Large intestine (tissue), 3 donors: ENCODE measurements around the gene TBC1D17. TPM values are rescaled to one million over a fixed set of nuclear protein-coding genes. Genes with fewer than 3 reads are reported as not detected.

Experiments used
- DNase-seq, 2 donors: peaks; one replicate each; pipeline versions ENCODE4 v3.0.0 to v3.0.0-alpha.2; 2013
- H3K27ac ChIP-seq: one replicate; pipeline ENCODE4 v1.5.1; 2013; ENCODE audit warnings: low read length
- H3K27me3 ChIP-seq: 2 replicates; pipeline ENCODE4 v1.6.1; 2013; ENCODE audit warnings: low read length; ENCODE audit not compliant: control insufficient read depth, insufficient read depth
- H3K36me3 ChIP-seq: 2 replicates; pipeline ENCODE4 v1.6.1; 2013; ENCODE audit warnings: low read length; ENCODE audit not compliant: control insufficient read depth, insufficient read depth
- H3K4me1 ChIP-seq: one replicate; pipeline ENCODE4 v1.6.1; 2013; ENCODE audit warnings: low read length; ENCODE audit not compliant: control insufficient read depth, insufficient read depth
- H3K4me3 ChIP-seq: one replicate; pipeline ENCODE4 v1.5.1; 2013; ENCODE audit warnings: low read length
- H3K9me3 ChIP-seq: one replicate; pipeline ENCODE4 v1.6.1; 2013; ENCODE audit warnings: mild to moderate bottlenecking, low read depth, low read length, moderate library complexity; ENCODE audit not compliant: control insufficient read depth
- WGBS: methylation state at CpG from one replicate; pipeline ENCODE4 v1.1.5; 2013; ENCODE audit warnings: low lambda C conversion rate; ENCODE audit not compliant: insufficient coverage; 5-methylcytosine and 5-hydroxymethylcytosine counted together
- polyA plus RNA-seq: library from polyadenylated mRNA; unstranded; fragments of 120-200 nt; gene quantifications from one replicate; pipeline ENCODE4 v1.2.1, GENCODE V29; 2013

TBC1D17 gene
- polyA plus RNA-seq, 1 donor = 31.6 TPM

GRCh38 chr19:49854378-49855263 lies 22.9 kb upstream of the TBC1D17 start:
- H3K27me3 ChIP-seq = no peaks in the 10 kb centered on the region
- no peak overlapping the region for H3K27ac ChIP-seq
- peaks cover 3% of the 10 kb centered on the region for H3K9me3 ChIP-seq
- peaks cover 10% of the 10 kb centered on the region for H3K4me1 ChIP-seq
- no peak for DNase-seq
- H3K4me3 ChIP-seq = no peak overlapping the region
- peaks cover 47% of the 10 kb centered on the region for H3K36me3 ChIP-seq
- no CpG with 5 or more reads among the region's 39 CpGs for WGBS

- DNase-seq = no peak
- Histone ChIP-seq H3K36me3 (peaks cover 53% of the 10 kb centered on the region), H3K9me3 (peaks cover 3% of the 10 kb centered on the region), H3K4me3 (no peak overlapping the region), H3K27ac (no peak overlapping the region), H3K4me1 (peaks cover 10% of the 10 kb centered on the region), H3K27me3 (no peaks in the 10 kb centered on the region)
- no CpG with 5 or more reads among the region's 12 CpGs for WGBS
Observed at GRCh38 chr19:49855277-49855675, 22.2 kb upstream of the TBC1D17 start.

DNA sequence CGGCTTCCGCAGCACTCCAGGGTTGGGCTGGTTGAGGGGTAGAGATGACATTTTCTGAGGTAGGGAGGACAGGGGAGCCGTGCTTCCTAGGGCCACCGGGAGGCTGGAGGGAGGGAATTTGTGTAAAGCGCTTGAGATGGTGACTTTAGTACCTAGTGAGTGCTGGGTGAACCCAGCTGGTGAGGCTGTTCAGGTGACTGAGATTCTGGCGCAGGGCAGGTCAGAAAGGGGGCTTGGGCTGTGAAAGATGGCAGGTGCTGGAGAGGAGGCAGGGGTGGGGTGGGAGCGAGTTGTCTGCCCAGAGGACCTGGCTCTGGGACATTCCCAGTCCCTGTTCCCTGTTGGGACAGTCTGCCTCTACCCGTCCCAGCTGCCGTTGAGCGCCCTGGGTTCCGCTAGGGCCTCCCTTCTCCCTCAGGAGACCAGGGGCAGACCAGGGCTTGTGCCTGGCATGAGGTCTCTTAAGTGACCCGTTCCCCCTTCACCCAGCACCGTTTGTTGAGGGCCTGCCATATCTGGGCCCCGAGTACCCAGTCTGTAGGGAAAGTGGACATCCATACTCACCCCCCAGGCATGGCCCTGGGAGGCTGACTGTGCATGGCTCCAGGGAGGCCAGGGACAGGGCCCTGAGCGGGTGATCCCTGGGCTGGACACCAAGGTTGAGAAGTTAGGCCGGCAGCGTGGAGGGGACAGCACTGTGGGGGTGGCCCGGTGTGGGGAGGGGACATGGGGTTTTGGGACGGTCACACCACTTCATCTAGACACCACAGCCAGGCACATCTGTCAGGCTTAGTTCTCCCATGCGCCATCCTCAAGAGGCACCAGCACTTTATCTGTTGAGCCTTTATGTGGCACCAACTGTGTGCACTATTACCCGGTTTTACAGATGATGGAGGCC lies 21.6 kb upstream of the TBC1D17 start:
- no peak overlapping the region for H3K4me3 ChIP-seq
- no peak for DNase-seq
- no CpG with 5 or more reads among the region's 21 CpGs for WGBS
- no peak overlapping the region for H3K27ac ChIP-seq
- peaks cover 60% of the 10 kb centered on the region for H3K36me3 ChIP-seq
- no peaks in the 10 kb centered on the region for H3K27me3 ChIP-seq
- peaks cover 10% of the 10 kb centered on the region for H3K4me1 ChIP-seq
- no peaks in the 10 kb centered on the region for H3K9me3 ChIP-seq

- H3K27ac ChIP-seq = no peak overlapping the region
- peaks cover 64% of the 10 kb centered on the region for H3K36me3 ChIP-seq
- no peak for DNase-seq
- no peak overlapping the region for H3K4me3 ChIP-seq
- H3K4me1 ChIP-seq = peaks cover 10% of the 10 kb centered on the region
- WGBS = no CpG with 5 or more reads among the region's 18 CpGs
- H3K9me3 ChIP-seq = no peaks in the 10 kb centered on the region
- H3K27me3 ChIP-seq = no peaks in the 10 kb centered on the region
Observed at GRCh38 chr19:49856574-49857021, 20.9 kb upstream of the TBC1D17 start.

DNA sequence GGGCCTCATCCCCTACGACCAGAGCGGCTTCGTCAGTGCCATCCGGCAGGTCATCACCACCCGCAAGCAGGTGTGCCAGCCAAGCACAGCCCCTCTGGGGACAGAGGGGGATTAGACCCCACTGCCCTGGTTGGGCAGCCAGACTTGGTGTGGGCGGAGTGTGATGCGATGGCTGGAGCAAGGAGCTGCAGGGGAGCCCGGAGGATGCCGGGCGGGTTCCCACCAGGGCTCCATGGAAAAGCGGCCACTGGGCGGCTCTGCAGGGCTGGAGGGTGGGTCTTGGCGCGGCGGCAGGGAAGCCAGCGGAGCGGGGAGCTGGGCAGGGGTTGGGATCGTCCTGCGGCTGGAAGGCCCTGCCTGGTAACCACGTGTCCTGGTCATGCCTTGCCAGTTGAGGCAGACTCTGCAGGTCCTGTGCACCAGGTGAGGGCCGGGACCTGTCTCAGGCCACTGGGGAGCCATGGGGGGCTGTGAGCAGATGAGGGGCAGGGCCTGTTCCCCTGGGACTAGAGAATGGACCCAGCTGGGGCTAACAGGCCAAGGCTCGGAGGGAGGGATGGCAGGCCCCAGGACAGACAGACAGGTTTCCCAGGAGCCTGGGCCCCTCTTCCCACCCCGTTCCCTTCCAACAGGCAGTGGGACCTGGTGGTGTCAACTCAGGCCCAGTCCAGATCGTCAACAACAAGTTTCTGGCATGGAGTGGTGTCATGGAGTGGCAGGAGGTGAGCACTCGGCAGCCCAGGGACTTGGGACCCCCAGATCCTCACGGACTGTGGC lies 20.3 kb upstream of the TBC1D17 start:
- Histone ChIP-seq H3K36me3 (peaks cover 68% of the 10 kb centered on the region), H3K9me3 (no peaks in the 10 kb centered on the region), H3K4me3 (no peak overlapping the region), H3K4me1 (peaks cover 6% of the 10 kb centered on the region), H3K27ac (no peak overlapping the region), H3K27me3 (no peaks in the 10 kb centered on the region)
- WGBS = no CpG with 5 or more reads among the region's 26 CpGs
- no peak for DNase-seq

DNA sequence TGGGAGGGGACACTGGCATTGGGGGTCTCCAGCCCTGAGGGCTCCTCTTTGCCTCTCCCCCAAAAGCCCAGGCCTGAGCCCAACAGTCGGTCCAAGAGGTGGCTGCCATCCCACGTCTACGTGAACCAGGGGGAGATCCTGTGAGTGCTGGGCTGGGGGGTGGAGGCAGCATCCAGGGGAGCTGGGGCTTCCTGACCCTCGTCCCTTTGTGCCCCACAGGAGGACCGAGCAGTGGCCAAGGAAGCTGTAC lies 19.7 kb upstream of the TBC1D17 start:
- H3K36me3 ChIP-seq = peaks cover 67% of the 10 kb centered on the region
- no CpG with 5 or more reads among the region's 5 CpGs for WGBS
- no peak overlapping the region for H3K27ac ChIP-seq

GRCh38 chr19:49858088-49858985 lies 19.2 kb upstream of the TBC1D17 start:
- Histone ChIP-seq H3K27me3 (no peaks in the 10 kb centered on the region), H3K27ac (no peak overlapping the region), H3K36me3 (peaks cover 70% of the 10 kb centered on the region), H3K4me3 (no peak overlapping the region), H3K9me3 (peaks cover 2% of the 10 kb centered on the region), H3K4me1 (no peaks in the 10 kb centered on the region)
- no peak for DNase-seq
- no CpG with 5 or more reads among the region's 37 CpGs for WGBS

More for the DNA sequence above, 19.7 kb upstream of the TBC1D17 start:
- H3K4me1 ChIP-seq = peaks cover 1% of the 10 kb centered on the region
- DNase-seq = no peak
- no peak overlapping the region for H3K4me3 ChIP-seq
- peaks cover under 1% of the 10 kb centered on the region for H3K9me3 ChIP-seq
- no peaks in the 10 kb centered on the region for H3K27me3 ChIP-seq

DNA sequence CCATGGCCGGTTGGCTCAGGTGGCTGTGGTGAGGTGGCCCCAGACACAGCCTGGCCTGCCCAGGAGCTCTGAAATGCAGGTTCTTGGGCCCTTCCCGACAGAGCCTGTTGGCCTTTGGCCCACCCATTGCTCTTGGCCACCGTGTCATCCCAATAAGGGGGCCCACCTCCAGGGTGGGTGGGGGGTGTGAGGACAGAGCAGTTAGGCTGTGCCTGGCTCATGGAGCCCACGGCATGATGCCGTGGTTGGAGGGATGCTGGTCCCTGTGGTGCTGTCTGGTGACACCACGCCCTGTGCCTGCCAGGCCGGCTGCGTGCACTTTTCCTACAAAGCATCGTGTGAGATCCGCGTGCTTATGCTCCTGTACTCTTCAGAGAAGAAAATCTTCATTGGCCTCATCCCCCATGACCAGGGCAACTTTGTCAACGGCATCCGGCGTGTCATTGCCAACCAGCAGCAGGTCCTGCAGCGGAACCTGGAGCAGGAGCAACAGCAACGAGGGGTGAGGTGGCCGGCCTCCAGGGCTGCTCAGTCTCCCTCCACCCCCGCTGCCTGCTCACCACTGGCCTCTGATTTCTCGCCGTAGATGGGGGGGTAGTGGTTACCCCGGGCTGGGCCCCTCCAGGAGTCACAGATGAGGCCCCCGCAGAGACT lies 17.7 kb upstream of the TBC1D17 start:
- Histone ChIP-seq H3K27ac (no peak overlapping the region), H3K27me3 (no peaks in the 10 kb centered on the region), H3K36me3 (peaks cover 81% of the 10 kb centered on the region), H3K9me3 (peaks cover 2% of the 10 kb centered on the region), H3K4me1 (no peaks in the 10 kb centered on the region), H3K4me3 (no peak overlapping the region)
- 80% methylated on average over 2 of the region's 22 CpGs for whole genome bisulfite sequencing
- no peak for DNase-seq

DNA sequence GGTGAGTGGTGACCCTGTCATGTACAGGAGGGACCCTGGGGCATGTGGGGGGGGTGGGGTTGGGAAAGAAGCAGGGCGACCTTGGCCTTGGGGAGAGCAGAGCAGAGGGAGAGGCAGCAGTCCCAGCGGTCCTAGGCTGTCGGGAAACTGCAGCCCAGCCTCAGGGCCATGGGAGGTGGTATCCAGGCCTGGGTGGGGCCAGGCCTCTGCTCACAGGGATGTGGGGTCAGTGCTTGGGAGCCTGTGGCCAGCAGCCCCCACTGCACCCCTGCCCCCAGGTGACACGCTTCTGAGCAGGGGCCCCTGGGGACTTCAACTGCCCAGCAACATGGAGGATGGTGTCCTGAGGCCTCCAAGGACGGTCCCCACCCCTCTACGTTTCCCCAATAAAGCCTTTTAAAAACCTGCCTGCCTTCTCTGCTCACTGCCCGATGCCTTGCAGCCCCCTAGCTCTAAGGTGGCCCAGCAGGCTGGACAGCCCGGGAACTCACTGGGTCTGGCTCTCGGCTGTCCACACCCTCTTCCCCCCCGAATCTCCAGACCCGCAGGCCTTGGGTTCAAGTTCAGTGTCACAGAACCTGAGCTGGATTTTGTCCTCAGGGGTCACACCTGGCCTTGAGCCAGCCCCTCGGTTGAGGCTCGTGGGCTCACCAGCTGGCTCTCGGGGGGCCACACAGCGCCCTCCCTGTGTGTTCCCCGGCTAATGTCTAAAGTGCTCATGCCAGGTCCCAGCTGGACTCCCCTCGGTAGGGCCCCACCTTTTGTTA lies 17.0 kb upstream of the TBC1D17 start:
- no peaks in the 10 kb centered on the region for H3K27me3 ChIP-seq
- no peak for DNase-seq
- no peak overlapping the region for H3K4me3 ChIP-seq
- peaks cover 2% of the 10 kb centered on the region for H3K9me3 ChIP-seq
- peaks cover 76% of the 10 kb centered on the region for H3K36me3 ChIP-seq
- H3K27ac ChIP-seq = no peak overlapping the region
- WGBS = no CpG with 5 or more reads among the region's 17 CpGs
- no peaks in the 10 kb centered on the region for H3K4me1 ChIP-seq
